Tibial nerve (tissue), 4 donors: Measurements from ENCODE around the gene SERPINB2. TPM values are rescaled to one million over a fixed set of nuclear protein-coding genes. Genes with fewer than 3 reads are reported as not detected.

ENCODE experiments used
- DNase-seq, 2 donors: peaks; one replicate each; pipeline ENCODE4 v3.0.0-alpha.2; 2019; ENCODE audit warnings: low spot score in 2 of 2
- H3K27ac ChIP-seq, 4 donors: fragments of 200-600 bp; sonication (generic) in 3 of 4; one replicate each; pipeline ENCODE4 v1.5.1; 2017 to 2019; ENCODE audit warnings: mild to moderate bottlenecking in 1 of 4
- H3K27me3 ChIP-seq, 2 donors: fragments of 200-600 bp; sonication (generic) in 1 of 2; one replicate each; pipeline versions ENCODE4 v1.5.1 to v1.6.0; 2017 to 2019
- H3K36me3 ChIP-seq, 3 donors: fragments of 200-600 bp; sonication (generic); one replicate each; pipeline ENCODE4 v1.5.1; 2018 to 2019
- H3K4me1 ChIP-seq, 4 donors: fragments of 200-600 bp; sonication (generic) in 3 of 4; one replicate each; pipeline ENCODE4 v1.5.1; 2017 to 2019
- H3K4me3 ChIP-seq, 4 donors: fragments of 200-600 bp; sonication (generic) in 3 of 4; one replicate each; pipeline ENCODE4 v1.5.1; 2017 to 2019; ENCODE audit warnings: mild to moderate bottlenecking in 1 of 4, moderate library complexity in 1 of 4
- H3K9me3 ChIP-seq, 4 donors: fragments of 200-600 bp; sonication (generic) in 3 of 4; one replicate each; pipeline ENCODE4 v1.5.1; 2017 to 2019
- CTCF ChIP-seq, 5 experiments: fragments of 200-600 bp in 3 of 5; fragments of 450-650 bp in 2 of 5; sonication (generic) in 3 of 5; IDR thresholded peaks; one replicate each; pipeline ENCODE4 v1.5.1; 2016 to 2019; ENCODE audit warnings: antibody characterized with exemption in 5 of 5, mild to moderate bottlenecking in 3 of 5, moderate library complexity in 2 of 5
- EP300 ChIP-seq, 2 donors: sonication (generic); formaldehyde crosslinking; IDR thresholded peaks; one replicate each; pipeline ENCODE4 v1.6.1; 2017; ENCODE audit warnings: antibody characterized with exemption in 2 of 2, mild to moderate bottlenecking in 1 of 2
- POLR2A ChIP-seq, 2 donors: fragments of 450-650 bp; IDR thresholded peaks; one replicate each; pipeline ENCODE4 v1.6.1; 2017; ENCODE audit warnings: antibody characterized with exemption in 2 of 2, mild to moderate bottlenecking in 2 of 2, moderate library complexity in 2 of 2
- WGBS, 2 donors: methylation state at CpG; one replicate each; pipeline ENCODE4 v1.1.5; 2018; 5-methylcytosine and 5-hydroxymethylcytosine counted together
- total RNA-seq, 4 donors: library from RNA; depleted of rRNA; stranded (reverse); fragments of >200 nt; gene quantifications; one replicate each; pipeline ENCODE4 v1.1.0, GENCODE V29; 2016

Gene SERPINB2
- total RNA-seq, 4 donors from 2014 or later = not detected

- H3K9me3 ChIP-seq = no peaks in the 10 kb centered on the region
- H3K4me3 ChIP-seq = no peak overlapping the region
- no peak overlapping the region for H3K27ac ChIP-seq
- no peaks in the 10 kb centered on the region for H3K4me1 ChIP-seq
- 52 to 66% methylated on average over 3 of the region's 3 CpGs for WGBS, 2 donors
- H3K27me3 ChIP-seq = no peaks in the 10 kb centered on the region
- no peaks in the 10 kb centered on the region for H3K36me3 ChIP-seq
- no peak for DNase-seq
- TF ChIP-seq POLR2A (IDR thresholded peaks at IDR 0.05) (no peak), EP300 (IDR thresholded peaks at IDR 0.05) (no peak), CTCF (IDR thresholded peaks at IDR 0.05) (no peak)
These were observed 9.2 kb upstream of the SERPINB2 start for GRCh38 chr18:63878343-63878742.

- H3K27me3 ChIP-seq = no peaks in the 10 kb centered on the region
- H3K9me3 ChIP-seq = no peaks in the 10 kb centered on the region
- no peaks in the 10 kb centered on the region for H3K4me1 ChIP-seq
- WGBS, 2 donors = 83 to 86% methylated on average over 4 of the region's 4 CpGs
- H3K4me3 ChIP-seq = no peak overlapping the region
- no peaks in the 10 kb centered on the region for H3K36me3 ChIP-seq
- no peak overlapping the region for H3K27ac ChIP-seq
- no peak for TF ChIP-seq POLR2A (IDR thresholded peaks at IDR 0.05)
- TF ChIP-seq EP300 (IDR thresholded peaks at IDR 0.05) = no peak
- TF ChIP-seq CTCF (IDR thresholded peaks at IDR 0.05) = no peak
- no peak for DNase-seq
These were observed 8.6 kb upstream of the SERPINB2 start for GRCh38 chr18:63878925-63879324.

- 89 to 93% methylated on average over 2 of the region's 2 CpGs for WGBS, 2 donors
- no peak overlapping the region for H3K27ac ChIP-seq
- H3K9me3 ChIP-seq = no peaks in the 10 kb centered on the region
- TF ChIP-seq CTCF (IDR thresholded peaks at IDR 0.05) (no peak), EP300 (IDR thresholded peaks at IDR 0.05) (no peak), POLR2A (IDR thresholded peaks at IDR 0.05) (no peak)
- no peak for DNase-seq
- no peaks in the 10 kb centered on the region for H3K27me3 ChIP-seq
- H3K4me3 ChIP-seq = no peak overlapping the region
- H3K36me3 ChIP-seq = no peaks in the 10 kb centered on the region
- no peaks in the 10 kb centered on the region for H3K4me1 ChIP-seq
These were observed 7.8 kb upstream of the SERPINB2 start for GRCh38 chr18:63879709-63880108.

- DNase-seq = no peak
- Histone ChIP-seq H3K27ac (no peak overlapping the region), H3K27me3 (no peaks in the 10 kb centered on the region), H3K4me1 (no peaks in the 10 kb centered on the region), H3K36me3 (no peaks in the 10 kb centered on the region), H3K9me3 (no peaks in the 10 kb centered on the region), H3K4me3 (no peak overlapping the region)
- no peak for TF ChIP-seq EP300 (IDR thresholded peaks at IDR 0.05)
- no peak for TF ChIP-seq POLR2A (IDR thresholded peaks at IDR 0.05)
- TF ChIP-seq CTCF (IDR thresholded peaks at IDR 0.05) = no peak
- WGBS, 2 donors = 73 to 75% methylated on average over 4 of the region's 4 CpGs
These were observed 5.7 kb upstream of the SERPINB2 start for GRCh38 chr18:63881851-63882250.

- no peak for DNase-seq
- Histone ChIP-seq H3K9me3 (no peaks in the 10 kb centered on the region), H3K27me3 (no peaks in the 10 kb centered on the region), H3K4me1 (no peaks in the 10 kb centered on the region), H3K4me3 (no peak overlapping the region), H3K36me3 (no peaks in the 10 kb centered on the region), H3K27ac (no peak overlapping the region)
- 64 to 68% methylated on average over 8 of the region's 8 CpGs for WGBS, 2 donors
- TF ChIP-seq POLR2A (IDR thresholded peaks at IDR 0.05) = no peak
These were observed 5.0 kb upstream of the SERPINB2 start for GRCh38 chr18:63882333-63883141.
